ENCODE results near the gene FANCL.
"Not testable (repeated sequence)": the region's sequence is repeated elsewhere in the genome, so short reads cannot be mapped to it uniquely, and the experiment has no call there.

Gene FANCL

DNA sequence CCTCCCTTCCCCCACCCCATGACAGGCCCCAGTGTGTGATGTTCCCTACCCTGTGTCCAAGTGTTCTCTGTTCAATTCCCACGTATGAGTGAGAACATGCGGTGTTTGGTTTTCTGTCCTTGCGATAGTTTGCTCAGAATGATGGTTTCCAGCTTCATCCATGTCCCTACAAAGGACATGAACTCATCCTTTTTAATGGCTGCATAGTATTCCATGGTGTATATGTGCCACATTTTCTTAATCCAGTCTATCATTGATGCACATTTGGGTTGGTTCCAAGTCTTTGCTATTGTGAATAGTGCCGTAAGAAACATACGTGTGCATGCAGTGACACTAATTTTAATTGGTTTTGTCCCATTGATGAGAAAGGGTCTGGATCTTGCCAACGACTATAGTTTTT, 95.4 kb downstream of the FANCL start:
- DNase-seq (ENCODE audit: low read depth in 1 of 2, low spot score in 1 of 2) = not testable (repeated sequence)

DNA sequence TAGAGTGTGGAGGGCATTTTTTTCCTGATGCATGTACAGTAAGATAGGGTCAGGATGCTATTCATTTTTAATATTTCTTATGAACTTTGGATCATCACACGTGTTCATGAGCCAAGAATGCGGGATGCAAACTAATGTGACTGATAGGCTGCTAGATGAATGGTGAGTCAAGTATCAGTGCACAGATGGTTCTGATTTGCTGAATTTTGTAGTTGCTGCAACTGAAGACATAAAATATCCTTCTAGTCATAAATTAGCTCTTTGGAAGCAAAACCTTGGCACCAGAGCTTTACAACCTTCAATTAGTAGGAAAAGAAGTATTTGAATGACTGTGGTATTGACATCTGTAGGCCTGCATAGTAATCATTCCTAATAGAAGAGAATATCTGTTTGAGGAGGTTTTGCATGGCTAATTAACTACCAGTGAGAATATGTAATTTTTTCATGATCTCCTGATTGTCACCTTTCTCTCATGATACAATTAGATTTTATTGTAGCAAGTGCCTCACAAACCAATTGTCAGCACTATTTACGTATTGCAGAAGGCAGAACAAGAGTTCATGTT, 100.5 kb downstream of the FANCL start:
- DNase-seq (ENCODE audit: low read depth in 1 of 2, low spot score in 1 of 2) = no peak

DNA sequence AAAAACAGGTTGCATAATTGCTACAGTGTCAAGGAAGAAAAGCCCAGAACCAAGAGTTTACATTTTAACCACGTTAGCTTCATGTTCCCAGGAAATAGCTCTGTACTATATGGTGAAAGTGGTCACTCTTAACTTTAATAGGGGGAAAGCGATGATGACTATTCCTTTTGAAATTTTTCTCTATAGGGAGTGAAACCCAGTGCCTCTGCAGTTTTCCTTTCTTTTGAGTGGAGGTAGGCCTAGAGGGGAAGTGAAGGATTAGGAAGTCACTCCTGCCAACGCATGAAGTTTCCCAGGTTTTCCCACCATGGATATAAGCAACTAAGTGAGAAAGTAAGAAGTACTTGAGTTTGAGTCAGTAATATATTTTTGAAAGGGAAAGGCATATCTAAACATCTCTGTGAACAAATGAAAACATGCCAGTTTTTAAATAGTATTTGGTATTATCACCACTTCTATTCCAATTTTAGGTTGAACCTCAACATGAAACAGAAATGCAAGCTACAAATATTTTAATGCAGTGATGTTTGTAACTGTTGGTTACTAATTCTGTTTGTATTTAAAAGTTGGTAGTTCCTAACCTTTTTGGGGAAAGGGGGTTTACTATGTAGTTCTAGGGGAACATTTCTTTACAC, 102.6 kb downstream of the FANCL start:
- no peak for DNase-seq (ENCODE audit: low read depth in 1 of 2, low spot score in 1 of 2)

DNA sequence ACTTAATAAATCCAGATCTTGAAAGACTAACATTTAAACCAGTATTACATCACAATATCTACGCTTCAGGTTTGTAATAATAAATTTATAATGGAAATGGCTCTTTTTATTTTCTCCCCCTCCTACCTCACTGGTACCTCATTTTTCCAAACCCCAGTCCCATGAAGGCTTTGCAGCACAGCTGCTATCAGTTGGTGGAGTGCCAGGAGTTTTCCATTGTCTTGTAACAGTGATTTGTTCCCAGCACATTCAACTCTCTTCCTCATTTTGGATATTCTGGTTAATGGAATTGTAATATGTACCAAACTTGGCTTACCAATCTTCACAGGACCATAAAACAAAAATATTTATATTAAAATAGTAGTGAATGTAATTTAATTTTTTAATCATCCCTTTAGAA, 103.3 kb downstream of the FANCL start:
- no peak for DNase-seq (ENCODE audit: low read depth in 1 of 2, low spot score in 1 of 2)

- no peak for DNase-seq (ENCODE audit: low read depth in 1 of 2, low spot score in 1 of 2)
Observed at GRCh38 chr2:58137221-58137620, 103.9 kb downstream of the FANCL start.

DNA sequence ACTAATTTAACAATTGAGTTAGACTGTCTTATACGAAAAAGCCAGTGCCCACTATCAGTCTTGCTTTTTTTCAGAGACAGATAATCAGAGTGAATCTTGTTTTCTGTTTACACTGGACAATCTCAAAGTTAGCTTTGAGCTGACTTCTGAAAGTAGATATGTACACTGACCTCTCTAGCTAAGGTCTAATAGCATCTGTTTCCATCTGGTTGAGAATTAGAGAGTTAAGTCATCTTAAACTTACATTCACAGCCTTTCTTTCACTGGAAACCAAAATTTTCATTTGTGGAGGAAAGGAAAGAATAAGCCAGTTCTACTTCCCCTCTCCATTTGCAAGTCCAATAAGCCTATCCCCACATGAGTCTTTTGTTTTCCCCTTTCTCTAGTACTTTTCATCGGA, 105.3 kb downstream of the FANCL start:
- DNase-seq (ENCODE audit: low read depth in 1 of 2, low spot score in 1 of 2) = no peak

GRCh38 chr2:58133395-58133794, 107.7 kb downstream of the FANCL start:
- DNase-seq (ENCODE audit: low read depth in 1 of 2, low spot score in 1 of 2) = no peak

- DNase-seq (ENCODE audit: low read depth in 1 of 2, low spot score in 1 of 2) = no peak
Observed at GRCh38 chr2:58131191-58132011, 109.7 kb downstream of the FANCL start.

DNA sequence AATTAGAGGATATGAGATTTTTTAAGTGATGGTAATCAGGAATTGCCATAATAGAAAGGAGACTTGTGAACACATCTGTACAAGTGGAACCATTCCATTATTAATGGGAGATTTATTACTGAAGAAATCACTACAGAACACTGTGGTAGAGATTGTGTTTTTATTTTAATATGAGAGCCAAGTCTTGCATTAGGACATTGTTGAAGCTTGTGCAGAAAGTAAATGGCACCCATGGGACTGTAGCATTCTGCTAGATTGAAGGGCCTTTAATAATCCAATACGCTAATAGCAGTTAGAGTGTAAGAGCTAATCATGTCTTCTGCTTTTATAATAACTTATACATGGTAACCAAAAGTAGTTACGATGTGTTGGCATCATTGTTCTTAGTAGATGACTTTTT, 110.9 kb downstream of the FANCL start:
- DNase-seq (ENCODE audit: low read depth in 1 of 2, low spot score in 1 of 2) = no peak

GRCh38 chr2:58127111-58127510, 114.0 kb downstream of the FANCL start:
- DNase-seq (ENCODE audit: low read depth in 1 of 2, low spot score in 1 of 2) = no peak

GRCh38 chr2:58122540-58122939, 118.6 kb downstream of the FANCL start:
- DNase-seq (ENCODE audit: low read depth in 1 of 2, low spot score in 1 of 2) = no peak

DNA sequence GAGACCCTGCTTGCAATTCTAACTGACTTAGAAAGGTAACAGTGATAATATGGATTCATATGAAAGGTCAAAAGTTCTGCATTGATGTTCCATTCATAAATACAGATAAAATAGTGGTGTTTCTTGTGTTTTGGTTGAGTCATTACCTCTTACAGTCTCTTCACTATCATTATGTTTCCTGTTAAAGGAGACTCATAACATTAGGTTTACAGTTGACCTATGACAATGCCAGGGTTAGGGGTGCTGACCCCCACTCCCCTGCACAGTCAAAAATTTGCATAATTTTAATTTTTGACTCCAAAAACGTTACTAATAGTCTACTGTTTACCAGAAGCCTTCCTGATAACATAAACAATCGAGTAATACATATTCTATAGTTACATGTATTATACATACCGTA, 119.1 kb downstream of the FANCL start:
- no peak for DNase-seq (ENCODE audit: low read depth in 1 of 2, low spot score in 1 of 2)

DNA sequence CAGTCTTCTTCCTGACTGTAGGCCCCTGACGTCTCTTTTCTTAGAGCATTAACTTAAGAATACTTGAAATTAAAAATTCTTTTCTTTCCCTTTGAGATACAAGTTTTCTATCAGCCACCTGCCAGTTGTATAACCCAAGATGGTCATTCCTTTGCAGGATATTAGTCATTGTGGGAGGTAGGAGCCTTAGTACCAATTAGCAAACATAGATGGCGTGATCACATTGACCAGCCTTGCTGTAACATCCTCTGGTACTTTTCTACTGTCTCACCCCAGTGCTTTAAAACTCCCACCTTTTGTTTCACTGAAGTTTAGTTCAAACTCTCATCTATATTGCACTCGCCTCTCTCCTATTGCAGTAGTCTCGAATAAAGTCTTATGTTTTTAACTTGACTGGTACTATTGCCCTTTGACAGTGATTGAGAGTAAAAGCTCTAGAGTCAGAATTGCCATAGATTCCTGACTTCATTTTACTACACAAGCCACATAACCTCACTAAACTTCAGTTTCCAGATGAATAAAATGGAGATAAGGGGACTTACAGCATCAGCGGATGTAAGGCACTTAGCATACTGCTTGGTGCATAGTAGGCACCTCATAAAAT, 120.4 kb downstream of the FANCL start:
- DNase-seq (ENCODE audit: low read depth in 1 of 2, low spot score in 1 of 2) = no peak

DNA sequence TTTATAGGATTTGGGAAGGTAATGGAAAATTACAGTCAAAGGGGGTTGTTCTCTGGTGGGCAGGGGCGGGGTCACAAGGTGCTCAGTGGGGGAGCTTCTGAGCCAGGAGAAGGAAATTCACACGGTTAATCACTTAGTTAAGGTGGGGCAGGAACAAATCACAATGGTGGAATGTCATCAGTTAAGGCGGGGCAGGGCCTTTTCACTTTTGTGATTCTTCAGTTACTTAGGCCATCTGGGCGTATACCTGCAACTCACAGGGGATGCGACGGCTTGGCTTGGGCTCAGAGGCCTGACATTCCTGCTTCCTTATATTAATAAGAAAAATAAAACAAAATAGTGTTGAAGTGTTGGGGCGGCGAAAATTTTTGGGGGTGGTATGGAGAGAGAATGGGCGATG, 127.6 kb downstream of the FANCL start:
- DNase-seq (ENCODE audit: low read depth in 1 of 2, low spot score in 1 of 2) = not testable (repeated sequence)

- DNase-seq (ENCODE audit: low read depth in 1 of 2, low spot score in 1 of 2) = no peak
Observed at GRCh38 chr2:58110765-58111164, 130.4 kb downstream of the FANCL start.

DNA sequence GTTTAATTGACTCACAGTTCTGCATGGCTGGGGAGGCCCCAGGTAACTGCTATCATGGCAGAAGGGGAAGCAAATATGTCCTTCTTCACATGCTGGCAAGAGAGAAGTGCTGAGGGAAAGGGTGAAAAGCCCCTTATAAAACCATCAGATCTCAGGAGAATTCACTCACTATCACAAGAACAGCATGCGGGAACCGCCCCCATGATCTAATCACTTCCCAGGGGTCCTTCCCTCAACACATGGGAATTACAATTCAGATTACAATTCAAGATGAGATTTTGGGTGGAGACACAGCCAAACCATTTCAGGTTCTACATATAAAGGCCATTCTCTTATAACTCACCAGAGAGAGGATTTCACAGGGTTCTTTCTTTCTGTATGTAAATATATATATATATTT, 131.6 kb downstream of the FANCL start:
- no peak for DNase-seq (ENCODE audit: low read depth in 1 of 2, low spot score in 1 of 2)

All from activated CD4-positive, alpha-beta T cell treated with anti-CD3 and anti-CD28 coated beads, Interleukin-2, amount 50 U/mL, for 24 hours (primary cell).